Thyroid gland (tissue), 4 donors: ENCODE results near the gene SUGP2.

ENCODE experiments used
- CTCF ChIP-seq, 6 experiments: fragments of 200-600 bp in 3 of 6; fragments of 450-650 bp in 3 of 6; sonication (generic) in 3 of 6; IDR thresholded peaks; one replicate each; pipeline ENCODE4 v1.5.1; 2016 to 2019; ENCODE audit warnings: antibody characterized with exemption in 6 of 6, mild to moderate bottlenecking in 2 of 6, inconsistent platforms in 1 of 6, moderate library complexity in 1 of 6
- POLR2A ChIP-seq, 2 donors: fragments of 450-650 bp; IDR thresholded peaks; one replicate each; pipeline ENCODE4 v1.6.1; 2017; ENCODE audit warnings: antibody characterized with exemption in 2 of 2, mild to moderate bottlenecking in 2 of 2, moderate library complexity in 1 of 2

GRCh38 chr19:18941628-18942354, 91.5 kb downstream of the SUGP2 start:
- TF ChIP-seq CTCF (IDR thresholded peaks at IDR 0.05) (no peak), POLR2A (IDR thresholded peaks at IDR 0.05) (no peak)
